HG02610 (cell line): Measurements from ENCODE around the gene CLTCL1.
"Not testable (repeated sequence)": the region's sequence is repeated elsewhere in the genome, so short reads cannot be mapped to it uniquely, and the experiment has no call there.

Experiments
- ATAC-seq: cut with Tn5 transposase; IDR thresholded peaks from one replicate; pipeline ENCODE4 v1.9.1; 2021; ENCODE audit warnings: mild to moderate bottlenecking, moderate library complexity; ENCODE audit not compliant: unreplicated experiment

CLTCL1 gene

DNA sequence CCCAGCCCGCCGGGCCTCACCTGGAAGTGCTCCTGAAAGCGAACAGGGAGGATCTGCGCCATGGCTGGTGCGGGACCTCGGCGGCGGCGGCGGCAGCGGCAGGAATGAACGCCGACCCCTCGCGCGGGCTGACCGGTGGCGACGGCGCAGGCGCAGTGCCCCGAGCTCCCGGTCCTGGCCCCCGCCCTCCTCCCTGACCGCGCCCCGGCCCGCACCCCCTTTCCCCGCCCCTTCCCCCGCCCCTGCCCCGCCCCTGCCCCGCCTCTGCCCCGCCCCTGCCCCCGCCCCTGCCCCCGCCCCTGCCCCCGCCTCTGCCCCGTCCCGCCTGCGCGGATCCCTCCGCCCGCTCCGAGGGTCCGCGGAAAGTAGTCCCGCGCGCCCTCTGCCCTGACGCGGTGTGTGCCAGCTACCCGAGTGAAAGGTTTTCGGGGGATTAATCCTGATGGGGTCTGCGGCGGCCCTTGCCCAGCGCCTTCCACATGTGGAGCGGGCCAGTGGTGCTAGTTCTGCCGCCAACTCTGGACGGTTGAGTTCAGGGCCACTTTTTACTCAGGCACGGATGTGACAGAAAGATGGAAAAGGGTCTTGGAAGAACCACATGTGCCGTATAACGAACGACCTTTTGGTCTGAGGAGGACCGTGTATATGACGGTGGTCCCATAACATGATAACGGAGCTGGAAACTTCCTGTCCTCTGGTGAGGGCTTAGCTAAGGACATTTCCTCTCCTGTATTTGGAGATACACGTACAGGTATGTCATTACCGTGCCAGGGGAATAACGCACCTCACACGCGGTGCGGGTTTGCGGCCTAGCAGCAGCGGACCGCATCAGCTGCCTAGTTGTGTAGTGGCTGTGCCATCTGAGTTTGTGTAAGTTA is at the start of gene CLTCL1:
CLTCL1 (minus strand) TSS at position 140 of the 878 bp plus-strand sequence; CDS start at position 62, 78 bp downstream.
- ATAC-seq = no peak

GRCh38 chr22:19337137-19337536 is 45.6 kb upstream of the CLTCL1 start:
- no peak for ATAC-seq

- ATAC-seq = no peak
These were observed 44.9 kb upstream of the CLTCL1 start for GRCh38 chr22:19336133-19337075.

GRCh38 chr22:19331975-19332374 is 40.5 kb upstream of the CLTCL1 start:
- ATAC-seq = no peak

DNA sequence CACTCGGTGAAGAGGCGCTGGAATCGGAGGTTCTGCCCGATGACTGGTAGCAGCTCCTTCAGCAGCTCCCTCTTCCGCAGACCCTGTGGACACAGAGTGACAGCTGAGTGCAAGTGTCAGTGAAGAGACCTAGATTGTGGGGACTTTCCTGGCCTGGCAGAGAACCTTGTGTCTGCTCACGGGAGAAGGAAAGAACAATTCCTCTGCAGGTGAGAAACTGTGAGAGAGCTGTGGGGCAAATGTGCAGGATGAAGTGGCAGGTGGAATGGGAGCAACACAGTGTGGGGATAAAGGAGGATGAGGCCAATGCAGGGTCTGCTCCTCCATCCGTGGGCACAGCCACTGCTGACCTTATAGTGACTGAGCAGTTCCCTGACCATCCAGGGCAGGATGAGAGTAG is 40.0 kb upstream of the CLTCL1 start:
- no peak for ATAC-seq

GRCh38 chr22:19330865-19331418 is 39.4 kb upstream of the CLTCL1 start:
- no peak for ATAC-seq

GRCh38 chr22:19330205-19330604 is 38.7 kb upstream of the CLTCL1 start:
- not testable (repeated sequence) for ATAC-seq

- no peak for ATAC-seq
These were observed 37.9 kb upstream of the CLTCL1 start for GRCh38 chr22:19329454-19329853.

GRCh38 chr22:19325296-19325948 is 33.9 kb upstream of the CLTCL1 start:
- ATAC-seq = no peak

- ATAC-seq = not testable (repeated sequence)
These were observed 31.9 kb upstream of the CLTCL1 start for GRCh38 chr22:19323420-19323819.

GRCh38 chr22:19321757-19322156 is 30.2 kb upstream of the CLTCL1 start:
- no peak for ATAC-seq

GRCh38 chr22:19320136-19320535 is 28.6 kb upstream of the CLTCL1 start:
- ATAC-seq = not testable (repeated sequence)

DNA sequence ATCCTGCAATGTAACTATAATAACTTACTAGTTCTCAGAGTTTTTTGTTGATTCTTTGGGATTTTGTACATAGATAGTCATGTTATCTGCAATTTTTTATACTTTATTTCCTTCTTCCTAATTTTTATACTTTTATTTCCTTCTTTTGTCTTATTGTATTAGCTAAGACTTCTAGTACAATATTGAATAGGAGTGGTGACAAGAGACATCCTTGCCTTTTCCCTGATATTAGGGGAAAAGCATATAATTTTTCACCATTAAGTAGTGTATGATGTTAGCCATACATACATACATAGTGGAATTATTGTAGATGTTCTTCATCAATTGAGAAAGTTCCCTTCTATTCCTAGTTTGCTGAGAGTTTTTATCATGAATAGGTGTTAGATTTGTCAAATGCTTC is 27.8 kb upstream of the CLTCL1 start:
- no peak for ATAC-seq

GRCh38 chr22:19317865-19318264 is 26.3 kb upstream of the CLTCL1 start:
- no peak for ATAC-seq

DNA sequence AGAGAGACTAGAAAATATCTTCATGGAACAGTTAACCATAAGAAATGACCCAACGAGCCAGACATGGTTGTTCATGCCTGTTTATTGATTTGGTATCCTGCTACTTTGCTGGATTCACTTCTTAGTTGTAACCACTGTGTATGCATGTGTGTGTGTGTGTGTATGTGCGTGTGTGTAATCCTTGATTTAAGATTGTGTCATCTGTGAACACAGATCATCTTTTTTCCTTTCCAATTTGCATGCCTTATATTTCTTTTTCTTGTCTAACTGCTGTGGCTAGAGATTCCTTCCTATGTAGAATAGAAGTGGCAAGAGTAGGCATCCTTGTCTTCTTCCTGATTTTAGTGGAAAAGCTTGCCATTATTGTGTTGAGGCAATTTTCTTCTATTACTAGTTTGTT is 16.4 kb upstream of the CLTCL1 start:
- no peak for ATAC-seq

GRCh38 chr22:19306535-19306934 is 15.0 kb upstream of the CLTCL1 start:
- ATAC-seq = not testable (repeated sequence)

DNA sequence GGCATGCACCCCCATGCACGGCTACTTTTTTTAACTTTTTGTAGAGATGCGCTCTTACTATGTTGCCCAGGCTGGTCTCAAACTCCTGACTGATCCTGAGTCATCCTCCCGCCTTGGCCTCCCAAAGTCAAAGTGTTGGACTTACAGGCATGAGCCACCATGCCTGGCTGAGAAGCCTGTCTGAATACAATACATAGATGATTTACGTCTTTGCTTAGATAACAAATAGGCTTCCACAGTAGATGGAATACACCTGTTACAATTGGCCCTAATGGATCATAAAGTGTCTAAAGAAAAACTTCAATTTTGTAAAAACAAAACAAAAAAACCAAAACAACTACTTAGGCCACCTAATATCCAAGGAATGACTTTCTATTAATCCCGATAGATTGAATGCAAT is 13.0 kb upstream of the CLTCL1 start:
- no peak for ATAC-seq

DNA sequence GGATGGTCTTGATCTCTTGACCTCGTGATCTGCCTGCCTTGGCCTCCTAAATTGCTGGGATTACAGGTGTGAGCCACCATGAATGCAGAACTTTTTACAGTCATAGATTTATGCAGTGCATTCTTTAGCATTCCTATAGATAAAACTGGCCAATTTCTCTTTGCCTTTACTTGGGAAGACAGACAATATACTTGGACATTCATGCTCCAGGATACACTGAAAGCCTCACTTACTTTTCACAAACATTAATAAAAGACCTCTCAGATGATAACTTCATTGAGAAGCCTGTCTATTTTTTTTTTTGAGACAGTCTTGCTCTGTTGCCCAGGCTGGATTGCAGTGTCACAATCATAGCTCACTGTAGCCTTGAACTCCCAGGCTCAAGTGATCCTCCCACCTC is 12.3 kb upstream of the CLTCL1 start:
- no peak for ATAC-seq

- no peak for ATAC-seq
These were observed 4.2 kb upstream of the CLTCL1 start for GRCh38 chr22:19295733-19296132.

DNA sequence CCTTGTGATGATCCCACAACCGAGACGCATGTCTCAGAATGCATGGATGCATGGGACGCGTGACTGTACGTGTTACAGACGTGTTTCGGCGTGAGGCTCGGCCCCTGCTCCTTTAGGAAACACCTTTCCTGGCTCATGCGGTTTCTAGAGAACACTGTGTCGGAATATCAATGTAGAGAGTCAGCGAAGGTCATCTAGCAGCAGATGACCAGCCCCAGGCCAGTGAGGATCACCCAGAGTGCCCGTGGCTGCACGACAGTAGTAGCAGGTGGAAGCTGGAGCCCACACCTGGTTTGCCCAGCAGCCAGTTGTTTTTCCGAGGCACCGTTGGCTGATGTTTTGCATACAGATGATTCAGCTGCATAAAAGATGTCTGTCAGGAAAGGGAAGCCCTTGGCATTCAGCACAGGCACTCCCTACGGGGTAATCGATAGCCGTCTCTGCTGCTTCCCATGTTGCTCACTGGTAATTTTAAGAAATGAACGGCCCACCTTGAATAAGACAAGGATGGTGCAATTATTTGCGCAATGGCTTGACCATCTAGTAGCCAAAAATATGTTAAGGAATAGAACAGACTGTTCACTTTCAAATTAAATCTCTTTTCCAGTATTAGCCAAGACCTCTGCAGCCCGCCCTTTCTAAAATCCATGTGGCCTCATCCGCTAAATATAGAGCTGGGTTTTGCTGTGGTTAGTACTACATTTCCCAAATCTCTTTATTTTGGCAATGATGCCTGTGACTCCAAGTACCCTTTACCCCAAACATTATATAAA is 1.1 kb upstream of the CLTCL1 start:
- no peak for ATAC-seq
